Endothelial cell of umbilical vein (primary cell): ENCODE results near the gene HEPHL1. TPM values are rescaled to one million over a fixed set of nuclear protein-coding genes. Genes with fewer than 3 reads are reported as not detected.

Experiments used
- BruUV-seq: library from RNA; stranded (reverse); fragments of 400-500 nt; replicated peaks from 2 replicates; lab custom pipeline; 2021; lab: Mats Ljungman, UMichigan
- CTCF ChIA-PET: fragments of 300-600, 350-600 bp; sonication (Branson Sonifier 250); formaldehyde crosslinking; loops from one replicate; lab custom pipeline; 2021; ENCODE audit warnings: antibody characterized with exemption, inconsistent platforms; lab: Charles Lee
- POLR2A ChIA-PET: fragments of 300-600, 350-600 bp; sonication (Branson Sonifier 250); formaldehyde crosslinking; loops from one replicate; lab custom pipeline; 2021; ENCODE audit warnings: antibody characterized with exemption, inconsistent platforms; lab: Charles Lee
- DNase-seq: peaks from one replicate; pipeline ENCODE4 v3.0.0-alpha.2; 2011; ENCODE audit warnings: low read depth, low spot score
- FAIRE-seq: peaks from 2 replicates; lab custom pipeline; 2011; peaks lifted over from hg19 to GRCh38; lab: Jason Lieb, UNC
- H2AFZ ChIP-seq: 2 replicates; pipeline ENCODE4 v1.6.0; 2012; ENCODE audit warnings: low read depth, low read length, control low read depth, inconsistent platforms
- H3K27ac ChIP-seq: 2 replicates; pipeline ENCODE4 v1.5.1; 2011; ENCODE audit warnings: low read depth, mild to moderate bottlenecking, control low read depth, low read length, moderate library complexity; ENCODE audit not compliant: insufficient read depth
- H3K27me3 ChIP-seq, 2 experiments: 2 replicates each; pipeline versions ENCODE4 v1.6.0 to v1.6.1; 2011; ENCODE audit warnings: low read length in 2 of 2, mixed read lengths in 1 of 2; ENCODE audit not compliant: control insufficient read depth in 2 of 2, insufficient read depth in 2 of 2
- H3K36me3 ChIP-seq, 2 experiments: 2 replicates in 1 of 2; 3 replicates in 1 of 2; pipeline ENCODE4 v1.5.1; 2011; ENCODE audit warnings: low read length in 2 of 2, mild to moderate bottlenecking in 1 of 2, moderate library complexity in 1 of 2; ENCODE audit not compliant: control insufficient read depth in 2 of 2, insufficient read depth in 2 of 2; ENCODE audit errors: extremely low read depth in 1 of 2
- H3K4me1 ChIP-seq: 3 replicates; pipeline ENCODE4 v1.5.1; 2011; ENCODE audit warnings: mild to moderate bottlenecking, low read length; ENCODE audit not compliant: control insufficient read depth, insufficient read depth; ENCODE audit errors: extremely low read depth
- H3K4me2 ChIP-seq: 2 replicates; pipeline ENCODE4 v1.6.1; 2011; ENCODE audit warnings: low read length, control low read depth, mixed read lengths; ENCODE audit not compliant: insufficient read depth
- H3K4me3 ChIP-seq, 3 experiments: fragments of 200-600 bp in 1 of 3; sonication (generic), shearing (Covaris generic) in 1 of 3; replicated peaks in 1 of 3; 2 replicates each; pipeline ENCODE4 v1.5.1; 2011 to 2016; ENCODE audit warnings: control low read depth in 3 of 3, low read length in 3 of 3, mild to moderate bottlenecking in 2 of 3, inconsistent platforms in 1 of 3, low read depth in 1 of 3, moderate library complexity in 1 of 3; ENCODE audit not compliant: insufficient read depth in 1 of 3
- H3K79me2 ChIP-seq: 2 replicates; pipeline ENCODE4 v1.6.0; 2012; ENCODE audit warnings: low read length, inconsistent platforms; ENCODE audit not compliant: control insufficient read depth, insufficient read depth
- H3K9ac ChIP-seq: replicated peaks from 2 replicates; pipeline ENCODE3; 2011; ENCODE audit warnings: low read length, control low read depth; ENCODE audit not compliant: insufficient read depth; ENCODE audit errors: extremely low read depth
- H3K9me1 ChIP-seq: replicated peaks from 3 replicates; pipeline ENCODE4 v1.6.0; 2011; ENCODE audit warnings: mild to moderate bottlenecking, low read length; ENCODE audit not compliant: control insufficient read depth, insufficient read depth; ENCODE audit errors: extremely low read depth
- H3K9me3 ChIP-seq: replicated peaks from 2 replicates; pipeline ENCODE4 v1.5.1; 2012; ENCODE audit warnings: low read length, inconsistent platforms; ENCODE audit not compliant: control insufficient read depth, insufficient read depth
- H4K20me1 ChIP-seq: replicated peaks from 2 replicates; pipeline ENCODE3; 2011; ENCODE audit warnings: mild to moderate bottlenecking, low read length; ENCODE audit not compliant: control insufficient read depth, insufficient read depth; ENCODE audit errors: extremely low read depth
- EZH2 ChIP-seq: IDR thresholded peaks from 2 replicates; pipeline ENCODE4 v1.6.1; 2012; ENCODE audit warnings: borderline replicate concordance, low read depth, mild to moderate bottlenecking, moderate library complexity, low read length, inconsistent platforms; ENCODE audit not compliant: severe bottlenecking
- FOS ChIP-seq: IDR thresholded peaks from 2 replicates; pipeline ENCODE4 v1.6.1; 2011; ENCODE audit warnings: mild to moderate bottlenecking, low read length, moderate library complexity, borderline replicate concordance; ENCODE audit not compliant: insufficient read depth
- GATA2 ChIP-seq: IDR thresholded peaks from 2 replicates; pipeline ENCODE4 v1.7.0; 2011; ENCODE audit warnings: low read depth, mild to moderate bottlenecking, moderate library complexity, mixed read lengths, low read length; ENCODE audit not compliant: insufficient read length, insufficient read depth
- JUN ChIP-seq: IDR thresholded peaks from 2 replicates; pipeline ENCODE4 v1.6.1; 2011; ENCODE audit warnings: borderline replicate concordance, low read depth; ENCODE audit not compliant: insufficient read length, insufficient read depth
- MYC ChIP-seq: IDR thresholded peaks from one replicate; pipeline ENCODE4 v1.6.1; 2011; ENCODE audit warnings: mild to moderate bottlenecking, low read depth, low read length
- POLR2A ChIP-seq: IDR thresholded peaks from 2 replicates; pipeline ENCODE4 v1.6.1; 2012; ENCODE audit warnings: low read depth, mild to moderate bottlenecking, control low read depth, low read length
- POLR2AphosphoS5 ChIP-seq: IDR thresholded peaks from 2 replicates; pipeline ENCODE4 v1.6.1; 2012; ENCODE audit warnings: low read depth, mild to moderate bottlenecking, control low read depth, low read length, moderate library complexity; ENCODE audit not compliant: insufficient read depth
- dilution Hi-C: fragments of 300-500 bp; cut with MboI; formaldehyde crosslinking; loops from one replicate; pipeline ENCODE4 v1.15.0; 2019; ENCODE audit warnings: low sequenced_read_pairs; ENCODE audit not compliant: extremely low pct_ligation_motif_present
- intact Hi-C: fragments of 100-400 bp; cut with micrococcal nuclease; formaldehyde crosslinking; loops from one replicate; pipeline ENCODE4 v1.10.0; 2022
- polyA plus RNA-seq, 4 experiments: library from polyadenylated mRNA; depleted of rRNA in 3 of 4; stranded (reverse) in 3 of 4; unstranded in 1 of 4; fragments of >200 nt; gene quantifications; 2 replicates each; pipeline versions ENCODE4 v1.2.1 to v1.2.3, GENCODE V29; 2011 to 2012; ENCODE audit warnings: missing spikeins in 1 of 4
- total RNA-seq: library from RNA; stranded (reverse); gene quantifications from 2 replicates; pipeline ENCODE4 v1.2.3, GENCODE V29; 2021
- TF ChIP-seq, protein P1 (sequence below): IDR thresholded peaks from 2 replicates; pipeline ENCODE4 v1.6.1; 2011; ENCODE audit not compliant: insufficient read depth, insufficient read length
- TF ChIP-seq, protein P2 (sequence below), 2 donors: IDR thresholded peaks; 1 replicate in 1 of 2; 2 replicates in 1 of 2; pipeline ENCODE4 v1.5.1; 2011; ENCODE audit warnings: low read length in 2 of 2, mild to moderate bottlenecking in 2 of 2, moderate library complexity in 2 of 2, control low read depth in 1 of 2, inconsistent platforms in 1 of 2, low read depth in 1 of 2; ENCODE audit not compliant: insufficient read depth in 1 of 2; ENCODE audit errors: extremely low read depth in 1 of 2

HEPHL1 gene
- total and polyA plus RNA-seq, 2 donors (not counting 3 experiments of a cell fraction or from before 2014, with no cell fraction given) = not detected

DNA sequence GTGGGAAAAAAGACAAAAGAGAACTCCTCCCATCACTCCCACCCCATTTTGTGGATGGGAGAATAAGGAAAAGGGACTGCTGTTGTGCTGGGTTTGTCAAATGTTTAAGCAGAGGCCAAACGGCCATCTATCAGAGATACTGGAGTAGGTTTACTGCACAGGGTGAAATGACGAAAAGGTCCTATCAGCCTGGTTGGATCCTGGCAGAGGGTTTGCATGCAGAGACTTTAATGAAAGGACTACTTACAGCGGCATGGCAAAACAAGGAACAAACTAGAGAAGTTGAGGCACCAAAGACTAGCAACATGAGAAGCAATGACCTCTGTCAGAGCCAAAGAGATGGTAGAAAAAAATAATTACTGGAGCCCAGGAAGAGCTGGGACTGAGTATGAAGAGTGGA, 32.2 kb upstream of the HEPHL1 start:
- dilution Hi-C loops = no loop called here

More for the DNA sequence above, 32.2 kb upstream of the HEPHL1 start:
- Histone ChIP-seq H3K4me1 (no peaks in the 10 kb centered on the region), H3K4me2 (no peak overlapping the region), H3K79me2 (no peaks in the 10 kb centered on the region), H3K9me3 (no peaks in the 10 kb centered on the region), H3K27me3 (no peaks in the 10 kb centered on the region), H3K27ac (no peak overlapping the region), H2AFZ (no peak overlapping the region), H3K36me3 (no peaks in the 10 kb centered on the region), H3K4me3 (no peak overlapping the region), H4K20me1 (no peaks in the 10 kb centered on the region), H3K9ac (no peak overlapping the region), H3K9me1 (no peaks in the 10 kb centered on the region)
- no peak for DNase-seq
- no TSS peak for BruUV-seq
- intact Hi-C loops = no loop called here
- CTCF ChIA-PET = no interaction called here
- POLR2A ChIA-PET = no interaction called here
- no peak for FAIRE-seq
- TF ChIP-seq MYC (no peak), GATA2 (no peak), JUN (no peak), EZH2 (no peak), FOS (no peak), POLR2A (no peak), POLR2AphosphoS5 (no peak)
- TF ChIP-seq, protein P1, sequence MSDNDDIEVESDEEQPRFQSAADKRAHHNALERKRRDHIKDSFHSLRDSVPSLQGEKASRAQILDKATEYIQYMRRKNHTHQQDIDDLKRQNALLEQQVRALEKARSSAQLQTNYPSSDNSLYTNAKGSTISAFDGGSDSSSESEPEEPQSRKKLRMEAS = no peak
- TF ChIP-seq, protein P2, sequence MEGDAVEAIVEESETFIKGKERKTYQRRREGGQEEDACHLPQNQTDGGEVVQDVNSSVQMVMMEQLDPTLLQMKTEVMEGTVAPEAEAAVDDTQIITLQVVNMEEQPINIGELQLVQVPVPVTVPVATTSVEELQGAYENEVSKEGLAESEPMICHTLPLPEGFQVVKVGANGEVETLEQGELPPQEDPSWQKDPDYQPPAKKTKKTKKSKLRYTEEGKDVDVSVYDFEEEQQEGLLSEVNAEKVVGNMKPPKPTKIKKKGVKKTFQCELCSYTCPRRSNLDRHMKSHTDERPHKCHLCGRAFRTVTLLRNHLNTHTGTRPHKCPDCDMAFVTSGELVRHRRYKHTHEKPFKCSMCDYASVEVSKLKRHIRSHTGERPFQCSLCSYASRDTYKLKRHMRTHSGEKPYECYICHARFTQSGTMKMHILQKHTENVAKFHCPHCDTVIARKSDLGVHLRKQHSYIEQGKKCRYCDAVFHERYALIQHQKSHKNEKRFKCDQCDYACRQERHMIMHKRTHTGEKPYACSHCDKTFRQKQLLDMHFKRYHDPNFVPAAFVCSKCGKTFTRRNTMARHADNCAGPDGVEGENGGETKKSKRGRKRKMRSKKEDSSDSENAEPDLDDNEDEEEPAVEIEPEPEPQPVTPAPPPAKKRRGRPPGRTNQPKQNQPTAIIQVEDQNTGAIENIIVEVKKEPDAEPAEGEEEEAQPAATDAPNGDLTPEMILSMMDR (IDR thresholded peaks at IDR 0.05; ENCODE audit: extremely low read depth in 1 of 2, insufficient read depth in 1 of 2, low read depth in 1 of 2, low read length in 2 of 2) = no peak
